Measurements from ENCODE around the gene RILPL1. TPM values are rescaled to one million over a fixed set of nuclear protein-coding genes. Genes with fewer than 3 reads are reported as not detected.
"Not testable (repeated sequence)": the region's sequence is repeated elsewhere in the genome, so short reads cannot be mapped to it uniquely, and the experiment has no call there.

RILPL1 gene, protein sequence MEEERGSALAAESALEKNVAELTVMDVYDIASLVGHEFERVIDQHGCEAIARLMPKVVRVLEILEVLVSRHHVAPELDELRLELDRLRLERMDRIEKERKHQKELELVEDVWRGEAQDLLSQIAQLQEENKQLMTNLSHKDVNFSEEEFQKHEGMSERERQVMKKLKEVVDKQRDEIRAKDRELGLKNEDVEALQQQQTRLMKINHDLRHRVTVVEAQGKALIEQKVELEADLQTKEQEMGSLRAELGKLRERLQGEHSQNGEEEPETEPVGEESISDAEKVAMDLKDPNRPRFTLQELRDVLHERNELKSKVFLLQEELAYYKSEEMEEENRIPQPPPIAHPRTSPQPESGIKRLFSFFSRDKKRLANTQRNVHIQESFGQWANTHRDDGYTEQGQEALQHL
- 92.4 TPM for total RNA-seq
- long read RNA-seq, transcript RILPL1-204 (1 exons, 3,894 nt), result minor isoform, 5 of 610 reads
- long read RNA-seq, transcript RILPL1-202 (7 exons, 3,932 nt), result minor isoform, 76 of 610 reads
- long read RNA-seq, transcript RILPL1-205 (8 exons, 2,258 nt), result major isoform, 415 of 610 reads
- long read RNA-seq, partial matches to known transcripts, result 30 of 610 reads
- long read RNA-seq, other reads (novel, unspliced or antisense), result 84 of 610 reads

DNA sequence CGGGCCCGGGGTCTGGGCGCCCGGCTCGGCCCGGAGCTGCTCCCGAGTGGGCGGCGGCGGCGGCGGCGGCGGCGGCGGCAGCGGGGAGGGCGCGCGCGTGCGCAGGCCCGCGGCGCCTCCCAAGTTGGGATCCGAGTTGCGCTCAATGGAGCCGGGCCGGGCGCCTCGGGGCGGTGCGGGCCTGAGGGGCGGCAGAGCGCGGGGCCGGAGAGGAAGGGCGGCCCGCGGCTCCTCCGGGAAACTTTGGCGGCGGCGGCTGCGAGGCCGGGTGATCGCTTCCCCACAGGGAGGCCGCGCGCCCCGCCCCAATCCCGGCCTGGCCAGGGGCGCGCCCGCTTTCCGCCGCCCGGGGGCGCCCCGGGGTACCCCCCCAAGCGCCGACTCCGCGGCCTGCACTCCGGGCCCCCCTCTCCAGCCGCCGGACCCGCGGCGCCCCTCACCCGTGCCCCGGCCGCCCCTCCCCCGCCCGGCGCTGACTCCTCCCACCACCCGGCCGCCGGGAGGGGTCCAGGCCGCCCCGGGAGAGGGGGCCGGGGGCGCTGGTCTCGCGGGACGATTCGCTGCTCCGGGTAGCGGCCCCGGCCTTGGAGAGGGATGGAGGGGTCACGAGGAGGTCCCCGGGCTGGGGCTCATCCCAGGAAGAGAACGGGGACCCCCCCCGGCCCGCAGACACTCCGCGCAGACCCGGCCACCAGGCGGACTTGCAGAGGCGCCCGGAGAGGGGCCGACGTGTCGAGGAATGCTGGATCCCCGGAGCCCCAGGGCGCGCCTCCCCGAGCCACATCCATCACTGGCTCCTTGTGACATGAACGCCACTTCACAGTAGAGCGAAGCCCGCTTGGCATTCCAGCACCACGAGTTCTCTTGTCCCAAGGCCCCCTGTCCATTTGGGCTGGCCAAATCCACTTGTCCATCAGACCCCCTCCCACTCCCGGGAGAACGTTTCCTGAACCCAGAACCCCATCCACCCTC lies at the start of gene RILPL1:
RILPL1 (minus strand) TSS at position 48 of the 972 bp plus-strand sequence. CDS start 237 bp downstream, outside the sequence.
- intact Hi-C loops (cut with DNase I), result loop anchor here (5.0 to 10.0 kb wide), 3 partner anchors 47 to 149 kb away; partner anchors contain the start of genes KMT5A and TMED2
- DNase-seq (peak; percentile 74), ATAC-seq (ENCODE audit: poor library complexity) (peak; percentile 71)

DNA sequence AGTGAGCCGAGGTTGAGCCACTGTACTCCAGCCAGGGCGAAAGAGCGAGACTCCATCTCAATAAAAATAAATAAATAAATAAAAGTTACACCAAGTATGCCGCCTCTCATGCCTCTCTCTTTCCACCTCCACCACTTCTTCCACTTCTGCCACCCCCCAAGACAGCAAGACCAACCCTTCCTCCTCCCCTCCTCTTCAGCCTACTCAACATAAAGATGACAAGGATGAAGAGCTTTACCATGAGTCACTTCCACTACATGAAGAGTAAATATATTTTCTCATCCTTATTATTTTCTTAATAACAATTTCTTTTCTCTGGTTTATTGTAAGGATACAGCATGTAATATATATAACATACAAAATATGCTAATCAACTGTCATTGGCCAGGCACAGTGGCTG lies 47.3 kb upstream of the RILPL1 start:
- ATAC-seq (ENCODE audit: poor library complexity) (no peak), DNase-seq (no peak)
- intact Hi-C loops (cut with DNase I), result loop anchor here (5.0 kb wide), 1 partner anchor 48 kb away; the partner anchor contains the start of gene RILPL1

DNA sequence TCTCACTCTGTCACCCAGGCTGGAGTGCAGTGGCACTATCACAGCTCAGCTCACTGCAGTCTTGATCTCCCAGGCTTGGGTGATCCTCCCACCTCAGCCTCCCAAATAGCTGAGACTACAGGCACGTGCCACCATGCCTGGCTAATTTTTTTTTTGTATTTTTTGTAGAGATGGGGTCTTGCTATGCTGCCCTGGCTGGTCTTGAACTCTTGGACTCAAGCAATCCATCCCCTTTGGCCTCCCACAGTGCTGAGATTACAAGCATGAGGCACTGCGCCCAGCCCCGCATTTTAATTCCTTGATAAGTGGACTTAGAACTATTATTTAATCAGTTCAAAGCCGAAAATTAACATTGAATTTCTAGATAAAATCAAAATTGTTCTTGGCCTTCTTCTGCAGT lies 45.3 kb upstream of the RILPL1 start:
- DNase-seq; ATAC-seq (ENCODE audit: poor library complexity): not testable (repeated sequence)
- intact Hi-C loops (cut with DNase I), result loop anchor here (5.0 kb wide), 1 partner anchor 37 kb away; no protein-coding TSS in a partner anchor

DNA sequence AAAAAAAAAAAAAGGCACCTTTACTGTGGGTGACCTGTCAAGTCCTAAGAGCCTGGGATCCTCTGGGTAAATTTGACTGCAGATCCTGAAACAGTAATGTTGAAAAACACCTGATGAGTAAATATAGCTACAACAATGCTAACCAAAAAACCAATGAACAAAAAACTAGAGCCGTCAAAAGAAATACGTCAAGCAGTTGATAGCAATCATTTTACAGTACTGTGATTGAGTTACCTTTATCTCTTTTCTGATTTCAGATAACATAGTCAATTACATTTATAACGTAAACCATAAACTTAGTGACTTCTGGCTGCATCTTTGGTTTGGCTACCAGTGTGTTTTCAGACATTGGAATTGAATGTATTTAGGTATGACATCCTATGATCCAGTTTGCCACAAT lies 44.7 kb upstream of the RILPL1 start:
- intact Hi-C loops (cut with DNase I), result loop anchor here (5.0 kb wide), 1 partner anchor 36 kb away; no protein-coding TSS in a partner anchor
- ATAC-seq (ENCODE audit: poor library complexity), result no peak
- no peak for DNase-seq

DNA sequence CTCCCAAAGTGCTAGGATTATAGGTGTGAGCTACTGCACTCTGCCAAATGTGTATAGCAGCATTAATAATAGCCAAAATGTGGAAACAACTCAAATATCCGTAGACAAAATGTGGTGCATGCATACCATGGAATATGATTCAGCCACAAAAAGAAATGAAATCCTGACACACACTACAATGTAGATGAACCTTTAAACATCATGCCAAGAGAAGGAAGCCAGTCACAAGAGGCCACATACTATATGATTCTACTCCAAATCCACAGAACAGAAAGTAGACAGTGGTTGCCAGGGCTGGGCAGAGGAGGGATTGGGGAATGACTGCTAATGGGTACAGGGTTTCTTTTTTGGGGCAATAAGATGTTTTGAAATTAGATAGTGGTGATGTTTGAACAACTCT lies 43.1 kb upstream of the RILPL1 start:
- ATAC-seq (ENCODE audit: poor library complexity) (no peak), DNase-seq (no peak)
- intact Hi-C loops (cut with DNase I), result loop anchor here (5.0 kb wide), 1 partner anchor 34 kb away; no protein-coding TSS in a partner anchor

DNA sequence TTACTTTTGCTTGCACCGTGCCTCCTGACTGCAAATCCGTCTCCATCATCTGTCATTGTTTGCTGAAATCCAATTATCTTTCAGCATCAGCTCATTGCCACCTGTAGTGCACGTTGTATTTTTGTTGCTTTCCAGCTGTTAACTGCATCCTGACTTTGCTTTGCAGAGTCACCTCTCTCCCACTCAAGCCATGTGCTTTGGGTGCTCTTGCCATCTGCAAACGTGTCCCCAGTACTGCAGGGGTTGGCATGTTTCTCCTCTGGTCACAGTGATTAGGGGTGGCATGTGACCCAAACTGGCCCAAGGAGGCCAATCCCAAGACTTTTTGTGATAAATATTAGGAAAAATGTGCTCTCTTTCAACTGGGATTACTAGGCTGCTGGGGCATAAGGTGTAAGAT lies 40.4 kb upstream of the RILPL1 start:
- DNase-seq (no peak), ATAC-seq (ENCODE audit: poor library complexity) (no peak)
- intact Hi-C loops (cut with DNase I), result no loop called here

DNA sequence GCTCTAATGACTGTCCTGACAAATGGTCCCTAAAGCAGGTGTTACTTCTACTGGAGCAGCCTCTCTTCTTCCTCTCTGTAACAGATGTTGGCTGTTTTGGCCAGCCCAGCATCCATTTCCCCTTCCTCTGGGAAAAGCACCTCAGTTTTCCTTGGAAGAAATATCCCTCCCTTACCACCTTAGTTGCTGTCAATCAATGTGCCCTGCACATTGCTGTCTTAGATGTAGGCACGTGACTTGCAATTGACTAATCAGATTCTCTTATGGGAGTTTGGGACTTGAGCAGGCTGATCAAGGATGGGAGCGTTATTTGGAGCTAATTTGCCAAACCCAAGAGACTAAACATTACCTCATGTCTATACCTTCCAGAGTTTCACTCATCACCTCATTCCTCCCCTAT lies 38.9 kb upstream of the RILPL1 start:
- ATAC-seq (ENCODE audit: poor library complexity) (no peak), DNase-seq (no peak)
- intact Hi-C loops (cut with DNase I), result no loop called here

DNA sequence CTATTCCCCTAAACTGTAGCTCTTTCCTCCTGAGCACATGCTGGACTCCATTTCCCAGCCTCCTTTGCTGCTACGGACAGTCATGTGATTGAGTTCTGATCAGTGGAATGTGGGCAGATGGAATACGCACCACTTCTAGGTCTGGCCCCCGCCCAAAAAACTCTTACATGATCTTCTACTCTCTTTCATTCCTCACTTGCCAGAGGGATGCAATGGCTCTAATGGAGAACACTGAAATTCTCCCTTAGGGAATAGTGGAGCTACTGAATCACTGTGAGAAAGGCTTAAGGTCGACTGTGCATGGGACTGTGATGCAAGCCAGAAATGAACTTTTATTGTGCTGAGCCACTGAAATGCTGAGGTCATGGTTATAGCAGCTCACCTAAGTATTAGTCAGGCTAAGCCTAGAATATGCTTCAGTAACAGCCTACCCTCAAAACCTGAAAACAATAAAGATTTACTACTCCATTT lies 37.9 kb upstream of the RILPL1 start:
- ATAC-seq (ENCODE audit: poor library complexity) (peak; percentile 71), DNase-seq (peak; percentile 65)
- intact Hi-C loops (cut with DNase I), result no loop called here

DNA sequence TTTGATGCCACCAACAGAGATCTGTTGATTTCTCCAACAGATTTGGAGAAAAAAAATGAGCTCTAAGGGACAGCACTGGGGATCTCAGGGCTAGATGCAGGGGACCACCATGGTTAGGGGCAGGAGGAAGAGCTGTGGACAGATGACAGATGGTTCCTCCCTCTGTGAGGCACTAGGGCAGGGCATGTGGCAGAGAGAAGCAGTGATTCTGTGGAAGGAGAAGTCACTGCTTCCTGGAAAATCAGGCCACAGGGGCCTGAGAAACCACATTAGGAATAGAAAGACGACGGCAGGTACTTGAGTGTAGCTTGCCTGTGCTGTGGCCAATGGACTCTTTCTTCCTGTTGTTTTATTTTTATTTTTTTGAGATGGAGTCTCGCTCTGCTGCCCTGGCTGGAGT lies 25.9 kb upstream of the RILPL1 start:
- intact Hi-C loops (cut with DNase I), result no loop called here
- DNase-seq (no peak), ATAC-seq (ENCODE audit: poor library complexity) (no peak)

DNA sequence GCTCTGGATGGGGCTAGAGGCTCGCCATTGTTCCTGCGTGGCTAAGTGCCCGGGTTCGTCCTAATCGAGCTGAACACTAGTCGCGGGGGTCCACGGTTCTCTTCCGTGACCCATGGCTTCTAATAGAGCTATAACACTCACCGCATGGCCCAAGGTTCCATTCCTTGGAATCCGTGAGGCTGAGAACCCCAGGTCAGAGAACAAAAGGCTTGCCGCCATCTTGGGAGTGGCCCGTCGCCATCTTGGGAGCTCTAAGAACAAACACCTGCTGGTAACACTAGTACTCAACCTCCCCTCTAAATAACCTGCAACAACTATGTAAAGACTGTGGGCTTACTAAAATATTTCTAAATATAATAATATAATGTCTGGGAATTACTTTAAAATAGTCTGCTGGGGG lies 25.0 kb upstream of the RILPL1 start:
- intact Hi-C loops (cut with DNase I); DNase-seq: not testable (repeated sequence)

DNA sequence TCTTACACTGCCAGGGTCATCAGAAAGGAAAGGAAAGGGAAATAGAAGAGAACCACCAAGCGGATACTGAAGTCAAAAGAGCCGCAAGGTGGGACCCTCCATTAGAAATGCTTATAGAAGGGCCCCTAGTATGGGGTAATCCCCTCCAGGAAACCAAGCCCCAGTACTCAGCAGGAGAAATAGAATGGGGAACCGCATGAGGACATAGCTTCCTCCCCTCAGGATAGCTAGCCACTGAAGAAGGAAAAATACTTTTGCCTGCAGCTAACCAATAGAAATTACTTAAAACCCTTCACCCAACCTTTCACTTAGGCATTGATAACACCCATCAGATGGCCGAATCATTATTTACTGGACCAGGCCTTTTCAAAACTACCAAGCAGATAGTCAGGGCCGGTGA lies 21.3 kb upstream of the RILPL1 start:
- intact Hi-C loops (cut with DNase I); DNase-seq; ATAC-seq (ENCODE audit: poor library complexity): not testable (repeated sequence)

More for the DNA sequence above, 25.0 kb upstream of the RILPL1 start:
- ATAC-seq (ENCODE audit: poor library complexity), result not testable (repeated sequence)

DNA sequence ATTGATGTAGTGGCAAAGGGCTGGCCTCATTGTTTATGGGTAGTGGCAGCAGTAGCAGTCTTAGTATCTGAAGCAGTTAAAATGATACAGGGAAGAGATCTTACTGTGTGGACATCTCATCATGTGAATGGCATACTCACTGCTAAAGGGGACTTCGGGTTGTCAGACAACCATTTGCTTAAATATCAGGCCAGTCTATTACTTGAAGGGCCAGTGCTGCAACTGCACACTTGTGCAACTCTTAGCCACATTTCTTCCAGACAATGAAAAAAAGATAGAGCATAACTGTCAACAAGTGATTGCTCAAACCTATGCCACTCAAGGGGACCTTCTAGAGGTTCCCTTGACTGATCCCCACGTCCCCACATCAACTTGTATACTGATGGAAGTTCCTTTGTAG lies 20.6 kb upstream of the RILPL1 start:
- ATAC-seq (ENCODE audit: poor library complexity); intact Hi-C loops (cut with DNase I); DNase-seq: not testable (repeated sequence)

DNA sequence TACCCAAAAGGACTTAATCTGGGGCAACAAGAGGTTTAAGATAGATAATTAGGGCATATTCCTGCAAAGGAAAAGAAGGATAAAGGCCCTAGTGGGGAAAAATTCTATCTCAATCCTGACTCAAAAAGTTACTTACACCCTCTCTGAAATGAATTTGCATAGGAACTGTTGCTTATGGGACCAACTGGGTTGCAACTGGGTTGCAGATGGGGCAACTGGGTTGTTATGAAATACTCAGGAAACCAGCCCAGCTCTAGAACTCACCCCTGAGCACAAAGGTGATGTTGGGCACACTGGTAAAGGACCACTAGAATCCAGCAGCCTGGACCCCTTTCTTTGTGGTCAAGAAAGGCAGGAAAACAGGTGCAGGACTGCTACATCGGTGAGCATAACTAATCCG lies 17.2 kb upstream of the RILPL1 start:
- intact Hi-C loops (cut with DNase I), result no loop called here
- no peak for DNase-seq
- ATAC-seq (ENCODE audit: poor library complexity), result no peak

DNA sequence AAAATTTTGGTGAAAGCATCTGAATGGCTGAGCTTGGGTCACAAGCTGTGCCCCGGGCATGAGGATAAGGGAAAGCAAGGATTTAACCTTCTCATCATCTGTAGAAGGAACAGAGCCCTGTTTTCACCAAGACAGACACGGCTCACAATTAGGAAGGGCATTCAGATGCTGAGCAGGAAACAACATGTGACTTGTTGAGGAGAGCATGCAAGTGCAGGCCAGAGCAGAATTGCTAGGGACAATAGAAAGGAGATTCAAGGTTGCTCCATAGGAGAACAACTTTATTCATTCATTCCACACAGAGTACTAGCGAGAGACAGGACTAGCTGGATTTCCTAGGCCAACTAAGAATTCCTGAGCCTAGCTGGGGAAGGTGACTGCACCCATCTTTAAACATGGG lies 14.6 kb upstream of the RILPL1 start:
- intact Hi-C loops (cut with DNase I), result no loop called here
- DNase-seq, result no peak

DNA sequence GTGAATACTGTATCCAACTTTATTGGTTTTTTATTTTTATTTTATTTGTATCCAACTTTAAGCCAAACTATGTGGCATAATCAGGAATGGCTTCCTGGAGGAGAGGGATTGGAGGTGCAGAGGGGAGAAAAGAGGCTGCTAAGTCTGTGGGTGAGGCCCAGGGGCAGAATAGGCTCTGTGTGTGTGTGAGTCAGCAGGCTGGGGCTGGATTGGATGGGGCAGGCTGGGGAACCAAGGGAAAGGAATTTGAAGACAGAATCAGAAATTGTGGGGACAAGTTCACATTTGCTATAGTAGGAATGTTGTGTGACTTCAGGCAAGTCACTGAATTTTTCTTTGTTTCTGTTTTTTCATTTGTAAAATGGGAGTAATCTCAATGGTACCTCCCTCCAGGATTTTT lies 12.8 kb upstream of the RILPL1 start:
- DNase-seq, result peak; percentile 0
- ATAC-seq (ENCODE audit: poor library complexity), result no peak
- intact Hi-C loops (cut with DNase I), result no loop called here

More for the DNA sequence above, 14.6 kb upstream of the RILPL1 start:
- ATAC-seq (ENCODE audit: poor library complexity), result no peak

DNA sequence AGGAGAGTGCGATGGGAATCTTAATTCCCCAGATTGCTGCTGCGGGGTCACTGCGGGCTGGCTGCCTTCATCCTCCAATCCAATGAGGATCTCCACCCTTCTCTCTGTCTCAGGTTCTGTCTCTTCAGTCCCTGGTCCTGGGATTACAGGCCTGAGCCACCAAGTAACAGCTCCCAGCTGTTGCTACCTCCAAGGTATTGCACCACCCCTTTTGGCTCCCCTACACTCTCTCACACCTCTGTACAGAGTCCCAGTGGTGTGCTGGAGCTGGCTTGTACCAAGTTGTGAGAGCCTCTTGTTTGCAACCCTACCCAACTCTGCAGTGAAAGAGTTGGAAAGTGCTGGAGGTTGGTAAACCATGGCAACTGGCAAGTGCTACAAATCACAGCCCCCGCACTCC lies 10.0 kb upstream of the RILPL1 start:
- DNase-seq, result no peak
- ATAC-seq (ENCODE audit: poor library complexity), result no peak
- intact Hi-C loops (cut with DNase I), result loop anchor here (5.0 kb wide), 1 partner anchor 34 kb away; no protein-coding TSS in a partner anchor

DNA sequence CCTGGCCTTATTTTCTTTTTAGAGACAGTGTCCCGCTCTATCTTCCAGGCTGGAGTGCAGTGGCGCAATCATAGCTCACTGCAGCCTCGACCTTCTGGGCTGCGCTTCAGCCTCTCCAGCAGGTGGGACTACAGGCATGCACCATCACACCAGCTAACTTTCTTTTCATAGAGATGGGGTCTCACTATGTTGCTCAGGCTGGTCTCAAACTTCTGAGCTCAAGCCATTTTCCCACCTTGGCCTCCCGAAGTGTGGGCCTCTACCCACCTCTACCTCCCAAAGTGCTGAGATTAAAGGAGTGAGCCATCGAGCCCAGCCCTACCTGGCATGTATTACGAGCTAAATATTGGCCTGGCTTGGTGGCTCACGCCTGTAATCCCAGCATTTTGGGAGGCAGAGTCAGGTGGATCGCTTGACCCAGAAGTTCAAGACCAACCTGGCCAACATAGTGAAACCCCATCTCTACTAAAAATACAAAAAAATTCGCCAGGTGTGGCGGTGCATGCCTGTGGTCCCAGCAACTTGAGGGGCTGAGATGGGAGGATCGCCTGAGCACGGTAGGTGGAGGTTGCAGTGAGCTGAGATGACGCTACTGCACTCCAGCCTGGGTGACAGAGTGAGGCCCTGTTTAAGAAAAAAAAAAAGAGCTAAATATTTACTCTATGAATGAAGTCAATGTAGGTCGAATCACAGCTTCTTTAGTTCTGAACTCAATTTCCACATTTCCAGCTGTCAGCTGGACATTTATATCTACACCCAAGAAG lies 7.6 kb upstream of the RILPL1 start:
- intact Hi-C loops (cut with DNase I), result loop anchor here (5.0 kb wide), 1 partner anchor 36 kb away; no protein-coding TSS in a partner anchor
- DNase-seq (peak; percentile 9), ATAC-seq (ENCODE audit: poor library complexity) (no peak)

DNA sequence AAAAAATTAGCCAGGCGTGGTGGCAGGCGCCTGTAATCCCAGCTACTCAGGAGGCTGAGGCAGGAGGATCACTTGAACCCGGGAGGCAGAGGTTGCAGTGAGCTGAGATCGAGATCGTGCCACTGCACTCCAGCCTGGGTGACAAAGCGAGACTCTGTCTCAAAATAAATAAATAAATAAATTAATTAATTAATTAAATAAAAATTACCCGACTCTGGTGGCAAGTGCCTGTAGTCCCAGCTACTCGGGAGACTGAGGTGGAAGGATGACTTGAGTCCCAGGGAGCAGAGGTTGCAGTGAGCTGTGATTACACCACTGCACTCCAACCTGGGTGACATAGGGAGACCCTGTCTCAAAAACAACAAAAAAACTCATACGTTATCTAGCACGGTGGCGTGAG lies 2.4 kb upstream of the RILPL1 start:
- ATAC-seq (ENCODE audit: poor library complexity), result not testable (repeated sequence)
- intact Hi-C loops (cut with DNase I), result loop anchor here (10.0 kb wide), 1 partner anchor 151 kb away; the partner anchor contains the start of gene KMT5A
- peak; percentile 0 for DNase-seq
